OCI-LY1 (cell line): ENCODE measurements around the gene SLC46A1.

Experiments
- EZH2 ChIP-seq: fragments of 200-600 bp; sonication (generic), shearing (Covaris generic); IDR thresholded peaks from 2 replicates; pipeline ENCODE4 v1.8.0; 2017; ENCODE audit warnings: borderline replicate concordance, mixed run types, mild to moderate bottlenecking, antibody characterized with exemption, low read length, moderate library complexity, mixed read lengths
- TF ChIP-seq, protein P1 (sequence below): fragments of 200-600 bp; sonication (generic), shearing (Covaris generic); IDR thresholded peaks from 2 replicates; pipeline ENCODE4 v1.5.1; 2017; ENCODE audit warnings: mild to moderate bottlenecking, antibody characterized with exemption, low read length, moderate library complexity, mixed read lengths

GRCh38 chr17:28415886-28416285 lies 9.9 kb upstream of the SLC46A1 start:
- TF ChIP-seq, protein P1, sequence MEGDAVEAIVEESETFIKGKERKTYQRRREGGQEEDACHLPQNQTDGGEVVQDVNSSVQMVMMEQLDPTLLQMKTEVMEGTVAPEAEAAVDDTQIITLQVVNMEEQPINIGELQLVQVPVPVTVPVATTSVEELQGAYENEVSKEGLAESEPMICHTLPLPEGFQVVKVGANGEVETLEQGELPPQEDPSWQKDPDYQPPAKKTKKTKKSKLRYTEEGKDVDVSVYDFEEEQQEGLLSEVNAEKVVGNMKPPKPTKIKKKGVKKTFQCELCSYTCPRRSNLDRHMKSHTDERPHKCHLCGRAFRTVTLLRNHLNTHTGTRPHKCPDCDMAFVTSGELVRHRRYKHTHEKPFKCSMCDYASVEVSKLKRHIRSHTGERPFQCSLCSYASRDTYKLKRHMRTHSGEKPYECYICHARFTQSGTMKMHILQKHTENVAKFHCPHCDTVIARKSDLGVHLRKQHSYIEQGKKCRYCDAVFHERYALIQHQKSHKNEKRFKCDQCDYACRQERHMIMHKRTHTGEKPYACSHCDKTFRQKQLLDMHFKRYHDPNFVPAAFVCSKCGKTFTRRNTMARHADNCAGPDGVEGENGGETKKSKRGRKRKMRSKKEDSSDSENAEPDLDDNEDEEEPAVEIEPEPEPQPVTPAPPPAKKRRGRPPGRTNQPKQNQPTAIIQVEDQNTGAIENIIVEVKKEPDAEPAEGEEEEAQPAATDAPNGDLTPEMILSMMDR = no peak
- TF ChIP-seq EZH2 = no peak
